NT2/D1 (cell line): ENCODE data around the gene PKHD1.

Experiments
- SUZ12 ChIP-seq: IDR thresholded peaks from 2 replicates; pipeline ENCODE4 v1.6.1; 2011; ENCODE audit not compliant: insufficient read length, insufficient read depth; ENCODE audit errors: extremely low read depth
- YY1 ChIP-seq: IDR thresholded peaks from 2 replicates; pipeline ENCODE4 v1.6.1; 2011; ENCODE audit not compliant: insufficient read length, insufficient read depth

DNA sequence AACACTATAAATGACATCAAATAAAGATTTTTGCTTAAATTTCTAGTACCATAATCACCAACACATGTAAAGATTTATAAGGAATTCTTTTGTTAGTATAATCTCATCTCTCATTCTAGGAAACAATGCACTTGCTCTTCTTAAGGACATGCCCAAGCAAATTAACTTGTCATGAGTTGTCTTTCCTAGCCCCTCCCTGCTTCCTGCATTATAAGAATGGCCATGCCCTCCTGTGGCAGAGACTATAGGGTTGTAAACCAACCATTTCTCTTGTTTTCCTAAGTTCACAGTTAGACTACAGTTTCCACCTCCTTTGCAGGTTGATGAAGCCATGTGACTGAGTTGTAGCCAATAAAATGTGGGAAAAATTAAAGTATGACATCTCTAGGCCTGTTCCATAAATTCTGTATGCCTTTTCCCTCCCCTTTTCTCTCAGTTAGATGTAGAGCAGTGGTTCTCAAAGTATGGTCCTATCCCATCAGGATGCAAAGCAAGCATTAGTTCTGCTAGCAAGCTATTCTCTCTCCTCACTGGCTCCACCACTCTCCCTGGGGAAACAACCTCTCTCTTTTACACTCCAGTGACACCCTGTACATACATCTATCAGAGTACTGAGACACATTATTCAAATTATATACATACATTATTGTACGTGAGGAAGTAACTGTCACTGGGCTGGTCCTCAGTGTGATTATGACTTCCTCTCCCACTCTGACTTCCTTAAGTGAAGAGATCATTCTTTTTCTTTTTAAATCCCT is 295.0 kb downstream of the PKHD1 start:
- TF ChIP-seq SUZ12 (no peak), YY1 (no peak)
